ENCODE measurements around the gene NUP210L.

NUP210L gene

GRCh38 chr1:153944827-153945117 lies 210.1 kb downstream of the NUP210L start:
- Histone ChIP-seq H3K4me3 (ENCODE audit: low read depth, low read length) (no peak overlapping the region), H3K9me3 (ENCODE audit: control insufficient read depth, insufficient read depth, low read depth, low read length) (no peaks in the 10 kb centered on the region), H3K4me1 (ENCODE audit: control insufficient read depth, insufficient read depth, low read length) (no peaks in the 10 kb centered on the region), H3K36me3 (ENCODE audit: control insufficient read depth in 2 of 2, insufficient read depth in 1 of 2, low read length in 2 of 2) (peaks cover 0 to 67% of the 10 kb centered on the region in 2 experiments; a peak in 2 of 3 replicates), H3K27ac (ENCODE audit: extremely low read depth, low read depth, low read length) (no peak overlapping the region)
- POLR2A ChIA-PET = interaction anchor here (0.8 to 4.3 kb wide), 7 partner anchors 19 to 169 kb away, joined by 3 to 36 read pairs (median 21); partner anchors contain the start of genes CREB3L4, GATAD2B, JTB and RPS27
- CTCF ChIA-PET = interaction anchor here (0.6 to 2.5 kb wide), 10 partner anchors 12 to 601 kb away, joined by 3 to 10 read pairs (median 4); partner anchors contain the start of genes JTB and RAB13
- TF ChIP-seq PRDM2 (tag by site-specific recombination; IDR thresholded peaks at IDR 0.05; ENCODE audit: borderline replicate concordance) (no peak), ZBTB21 (tag by site-specific recombination; IDR thresholded peaks at IDR 0.05) (no peak), ZNF248 (tag by site-specific recombination; IDR thresholded peaks at IDR 0.05) (no peak), OVOL3 (tag by site-specific recombination; IDR thresholded peaks at IDR 0.05) (no peak), ZNF19 (tag by site-specific recombination; IDR thresholded peaks at IDR 0.05; ENCODE audit: low read depth) (no peak), ZNF521 (tag by site-specific recombination; IDR thresholded peaks at IDR 0.05) (no peak)
- TF ChIP-seq, protein P1, sequence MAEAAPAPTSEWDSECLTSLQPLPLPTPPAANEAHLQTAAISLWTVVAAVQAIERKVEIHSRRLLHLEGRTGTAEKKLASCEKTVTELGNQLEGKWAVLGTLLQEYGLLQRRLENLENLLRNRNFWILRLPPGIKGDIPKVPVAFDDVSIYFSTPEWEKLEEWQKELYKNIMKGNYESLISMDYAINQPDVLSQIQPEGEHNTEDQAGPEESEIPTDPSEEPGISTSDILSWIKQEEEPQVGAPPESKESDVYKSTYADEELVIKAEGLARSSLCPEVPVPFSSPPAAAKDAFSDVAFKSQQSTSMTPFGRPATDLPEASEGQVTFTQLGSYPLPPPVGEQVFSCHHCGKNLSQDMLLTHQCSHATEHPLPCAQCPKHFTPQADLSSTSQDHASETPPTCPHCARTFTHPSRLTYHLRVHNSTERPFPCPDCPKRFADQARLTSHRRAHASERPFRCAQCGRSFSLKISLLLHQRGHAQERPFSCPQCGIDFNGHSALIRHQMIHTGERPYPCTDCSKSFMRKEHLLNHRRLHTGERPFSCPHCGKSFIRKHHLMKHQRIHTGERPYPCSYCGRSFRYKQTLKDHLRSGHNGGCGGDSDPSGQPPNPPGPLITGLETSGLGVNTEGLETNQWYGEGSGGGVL (tag by site-specific recombination; IDR thresholded peaks at IDR 0.05) = no peak

DNA sequence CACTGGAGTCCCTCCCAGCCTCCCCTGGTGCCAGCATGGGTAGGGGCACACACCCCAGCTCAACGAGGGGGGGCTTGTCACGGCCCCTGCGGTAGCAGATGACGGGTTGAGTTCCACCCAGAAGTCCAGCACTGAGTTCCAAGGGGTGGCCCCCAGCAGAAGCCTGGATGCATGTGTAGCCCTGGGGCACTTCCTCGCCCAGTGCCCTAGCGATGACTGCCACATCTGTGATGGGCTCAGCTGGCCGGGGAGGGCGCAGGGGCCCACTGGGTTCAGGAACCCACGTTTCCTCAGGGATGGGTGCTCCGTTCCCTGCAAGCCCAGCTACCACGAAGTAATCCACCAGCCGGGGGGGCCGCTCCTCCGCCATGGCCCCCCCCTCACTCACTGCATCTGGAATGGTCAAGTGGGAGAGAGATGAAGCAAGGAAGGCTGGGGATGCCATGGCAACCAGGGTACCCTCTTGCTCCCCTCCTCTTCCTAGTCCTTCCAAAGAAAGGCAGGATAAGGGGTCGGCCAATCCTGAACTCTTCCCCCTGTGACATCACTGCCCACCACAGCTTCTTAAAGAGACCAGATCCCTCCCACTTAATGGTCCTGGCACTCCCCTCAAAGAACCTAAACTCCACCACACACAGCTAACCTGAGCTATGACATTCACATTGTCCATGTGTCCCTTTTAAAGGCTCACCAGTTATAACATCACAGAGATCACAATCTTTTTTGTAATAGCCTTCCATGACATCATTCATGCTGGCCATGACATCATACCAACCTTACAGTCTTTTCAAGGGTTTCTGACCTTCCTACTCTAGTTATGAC lies 210.7 kb downstream of the NUP210L start:
- POLR2A ChIA-PET = interaction anchor here (0.7 to 4.3 kb wide), 11 partner anchors 14 to 285 kb away, joined by 3 to 36 read pairs (median 4); partner anchors contain the start of genes CREB3L4, CRTC2, GATAD2B and JTB
- TF ChIP-seq ZNF184 (tag by site-specific recombination; IDR thresholded peaks at IDR 0.05) (no peak), ZNF24 (tag by site-specific recombination; IDR thresholded peaks at IDR 0.05) (no peak), ZNF629 (tag by site-specific recombination; IDR thresholded peaks at IDR 0.05) (peak; percentile 98), KLF16 (tag by site-specific recombination; IDR thresholded peaks at IDR 0.05) (no peak), GLIS2 (tag by site-specific recombination; IDR thresholded peaks at IDR 0.05) (peak; percentile 65), ZBTB21 (tag by site-specific recombination; IDR thresholded peaks at IDR 0.05) (peak; percentile 97), ZNF571 (tag by site-specific recombination; IDR thresholded peaks at IDR 0.05) (no peak), ZNF514 (tag by site-specific recombination; IDR thresholded peaks at IDR 0.05) (no peak), ZBTB8A (tag by site-specific recombination; IDR thresholded peaks at IDR 0.05) (peak; percentile 33; the same call in 1 of the 2 replicates), PATZ1 (tag by site-specific recombination; IDR thresholded peaks at IDR 0.05) (peak; percentile 68; the same call in 1 of the 2 replicates), ZBTB48 (tag by site-specific recombination; IDR thresholded peaks at IDR 0.05) (no peak)
- TF ChIP-seq, protein P2, sequence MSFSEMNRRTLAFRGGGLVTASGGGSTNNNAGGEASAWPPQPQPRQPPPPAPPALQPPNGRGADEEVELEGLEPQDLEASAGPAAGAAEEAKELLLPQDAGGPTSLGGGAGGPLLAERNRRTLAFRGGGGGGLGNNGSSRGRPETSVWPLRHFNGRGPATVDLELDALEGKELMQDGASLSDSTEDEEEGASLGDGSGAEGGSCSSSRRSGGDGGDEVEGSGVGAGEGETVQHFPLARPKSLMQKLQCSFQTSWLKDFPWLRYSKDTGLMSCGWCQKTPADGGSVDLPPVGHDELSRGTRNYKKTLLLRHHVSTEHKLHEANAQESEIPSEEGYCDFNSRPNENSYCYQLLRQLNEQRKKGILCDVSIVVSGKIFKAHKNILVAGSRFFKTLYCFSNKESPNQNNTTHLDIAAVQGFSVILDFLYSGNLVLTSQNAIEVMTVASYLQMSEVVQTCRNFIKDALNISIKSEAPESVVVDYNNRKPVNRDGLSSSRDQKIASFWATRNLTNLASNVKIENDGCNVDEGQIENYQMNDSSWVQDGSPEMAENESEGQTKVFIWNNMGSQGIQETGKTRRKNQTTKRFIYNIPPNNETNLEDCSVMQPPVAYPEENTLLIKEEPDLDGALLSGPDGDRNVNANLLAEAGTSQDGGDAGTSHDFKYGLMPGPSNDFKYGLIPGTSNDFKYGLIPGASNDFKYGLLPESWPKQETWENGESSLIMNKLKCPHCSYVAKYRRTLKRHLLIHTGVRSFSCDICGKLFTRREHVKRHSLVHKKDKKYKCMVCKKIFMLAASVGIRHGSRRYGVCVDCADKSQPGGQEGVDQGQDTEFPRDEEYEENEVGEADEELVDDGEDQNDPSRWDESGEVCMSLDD (tag by site-specific recombination; IDR thresholded peaks at IDR 0.05) = no peak
- TF ChIP-seq, protein P3, sequence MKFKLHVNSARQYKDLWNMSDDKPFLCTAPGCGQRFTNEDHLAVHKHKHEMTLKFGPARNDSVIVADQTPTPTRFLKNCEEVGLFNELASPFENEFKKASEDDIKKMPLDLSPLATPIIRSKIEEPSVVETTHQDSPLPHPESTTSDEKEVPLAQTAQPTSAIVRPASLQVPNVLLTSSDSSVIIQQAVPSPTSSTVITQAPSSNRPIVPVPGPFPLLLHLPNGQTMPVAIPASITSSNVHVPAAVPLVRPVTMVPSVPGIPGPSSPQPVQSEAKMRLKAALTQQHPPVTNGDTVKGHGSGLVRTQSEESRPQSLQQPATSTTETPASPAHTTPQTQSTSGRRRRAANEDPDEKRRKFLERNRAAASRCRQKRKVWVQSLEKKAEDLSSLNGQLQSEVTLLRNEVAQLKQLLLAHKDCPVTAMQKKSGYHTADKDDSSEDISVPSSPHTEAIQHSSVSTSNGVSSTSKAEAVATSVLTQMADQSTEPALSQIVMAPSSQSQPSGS (tag by site-specific recombination; IDR thresholded peaks at IDR 0.05; ENCODE audit: low read depth) = peak; percentile 97

More for the DNA sequence above, 210.7 kb downstream of the NUP210L start:
- H3K4me3 ChIP-seq (ENCODE audit: low read depth, low read length) = no peak overlapping the region
- H3K4me1 ChIP-seq (ENCODE audit: control insufficient read depth, insufficient read depth, low read length) = no peaks in the 10 kb centered on the region
- CTCF ChIA-PET = interaction anchor here (0.6 to 2.5 kb wide), 11 partner anchors 13 to 602 kb away, joined by 3 to 10 read pairs (median 3); partner anchors contain the start of genes CREB3L4, JTB and RAB13
- no peaks in the 10 kb centered on the region for H3K9me3 ChIP-seq (ENCODE audit: control insufficient read depth, insufficient read depth, low read depth, low read length)
- H3K27ac ChIP-seq (ENCODE audit: extremely low read depth, low read depth, low read length) = no peak overlapping the region
- H3K36me3 ChIP-seq (ENCODE audit: control insufficient read depth in 2 of 2, insufficient read depth in 1 of 2, low read length in 2 of 2) = peaks cover 0 to 69% of the 10 kb centered on the region in 2 experiments; a peak in 1 of 3 replicates
